ENCODE results near the gene HOXA3.

The HOXA3 gene

DNA sequence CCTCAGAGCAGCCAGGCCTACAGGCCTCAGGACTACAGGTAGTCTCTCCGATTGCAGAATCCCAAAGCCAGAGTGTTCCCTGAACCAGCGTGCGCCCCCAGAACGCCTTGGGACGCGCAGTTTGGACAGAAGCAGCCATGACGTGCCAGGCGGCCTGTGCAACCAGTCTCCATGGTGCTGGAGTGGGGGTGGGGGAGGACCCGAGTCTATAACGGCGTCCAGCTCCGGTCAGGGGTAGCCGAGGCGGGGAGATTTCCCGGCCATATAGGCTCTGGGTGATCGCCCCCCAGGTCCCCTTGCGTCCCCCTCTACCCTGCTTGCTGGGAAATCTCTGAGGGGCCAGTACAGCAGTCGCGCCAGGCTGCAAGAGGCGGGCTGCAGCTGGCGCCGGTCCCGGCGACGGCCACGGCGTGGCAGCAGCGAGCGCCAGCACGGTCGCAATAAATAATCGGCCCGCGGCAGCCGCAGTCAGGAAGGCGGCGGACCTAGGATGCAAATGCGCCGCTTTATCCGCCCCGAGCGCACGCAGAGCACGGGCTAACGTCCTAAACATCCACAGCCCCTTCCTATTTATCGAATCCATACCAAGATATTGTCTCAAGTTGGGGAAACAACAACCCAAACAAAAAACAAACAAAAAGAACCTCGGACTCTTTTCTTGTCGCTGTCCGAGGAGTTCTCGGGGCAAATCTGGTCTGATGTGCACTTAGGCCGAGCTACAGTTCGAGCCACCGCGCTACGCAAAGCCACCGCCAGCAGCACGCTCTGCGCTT is 1.6 kb downstream of the HOXA3 start:
- in situ Hi-C loops (cut with HindIII; ENCODE audit: low sequenced_read_pairs) = loop anchor here (25.0 kb wide), 1 partner anchor 988 kb away; the partner anchor contains the start of gene NFE2L3
- DNase-seq (ENCODE audit: low read depth) = no peak
- no peak overlapping the region for H3K4me3 ChIP-seq (ENCODE audit: low read depth, low read length)
- TF ChIP-seq, protein P1, sequence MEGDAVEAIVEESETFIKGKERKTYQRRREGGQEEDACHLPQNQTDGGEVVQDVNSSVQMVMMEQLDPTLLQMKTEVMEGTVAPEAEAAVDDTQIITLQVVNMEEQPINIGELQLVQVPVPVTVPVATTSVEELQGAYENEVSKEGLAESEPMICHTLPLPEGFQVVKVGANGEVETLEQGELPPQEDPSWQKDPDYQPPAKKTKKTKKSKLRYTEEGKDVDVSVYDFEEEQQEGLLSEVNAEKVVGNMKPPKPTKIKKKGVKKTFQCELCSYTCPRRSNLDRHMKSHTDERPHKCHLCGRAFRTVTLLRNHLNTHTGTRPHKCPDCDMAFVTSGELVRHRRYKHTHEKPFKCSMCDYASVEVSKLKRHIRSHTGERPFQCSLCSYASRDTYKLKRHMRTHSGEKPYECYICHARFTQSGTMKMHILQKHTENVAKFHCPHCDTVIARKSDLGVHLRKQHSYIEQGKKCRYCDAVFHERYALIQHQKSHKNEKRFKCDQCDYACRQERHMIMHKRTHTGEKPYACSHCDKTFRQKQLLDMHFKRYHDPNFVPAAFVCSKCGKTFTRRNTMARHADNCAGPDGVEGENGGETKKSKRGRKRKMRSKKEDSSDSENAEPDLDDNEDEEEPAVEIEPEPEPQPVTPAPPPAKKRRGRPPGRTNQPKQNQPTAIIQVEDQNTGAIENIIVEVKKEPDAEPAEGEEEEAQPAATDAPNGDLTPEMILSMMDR (IDR thresholded peaks at IDR 0.05; ENCODE audit: low read depth, low read length, missing control alignments) = peak; percentile 80

DNA sequence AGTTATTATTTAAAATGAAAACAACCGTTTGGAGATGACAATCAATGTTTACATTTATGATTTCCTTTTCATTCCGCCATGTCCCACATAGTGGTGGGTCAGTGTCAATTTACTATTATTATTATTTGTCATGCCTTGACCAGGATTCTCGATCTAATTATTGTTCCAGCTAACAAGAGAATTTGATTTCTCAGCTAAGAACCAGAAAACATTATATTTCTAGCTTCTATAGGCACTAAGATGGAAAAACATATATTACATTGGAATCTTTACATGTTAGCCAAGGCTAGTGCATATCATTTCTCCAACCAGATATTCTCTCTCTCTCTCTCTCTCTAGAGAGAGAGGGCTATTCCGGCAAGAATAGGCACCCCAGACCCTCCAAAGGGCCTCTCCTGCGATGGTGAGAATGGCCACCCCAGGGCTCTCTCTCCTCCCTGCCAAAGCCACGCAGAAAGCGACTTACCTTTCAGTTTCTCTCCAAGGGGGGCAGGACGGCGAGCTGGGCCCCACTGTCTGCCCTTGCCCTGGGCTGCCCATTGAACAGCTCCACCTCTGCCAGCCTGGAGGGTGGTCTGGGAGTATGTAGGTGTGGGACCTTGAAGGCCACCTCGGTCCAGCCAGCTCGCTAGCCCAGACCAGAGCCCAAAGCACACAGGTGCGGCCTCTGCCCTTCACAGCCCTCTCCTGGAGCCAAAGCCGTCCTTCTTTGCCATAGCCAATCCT is 2.4 kb downstream of the HOXA3 start:
- DNase-seq (ENCODE audit: low read depth) = no peak
- in situ Hi-C loops (cut with HindIII; ENCODE audit: low sequenced_read_pairs) = loop anchor here (25.0 kb wide), 1 partner anchor 988 kb away; the partner anchor contains the start of gene NFE2L3
- TF ChIP-seq, protein P1 (IDR thresholded peaks at IDR 0.05; ENCODE audit: low read depth, low read length, missing control alignments) = no peak
- no peak overlapping the region for H3K4me3 ChIP-seq (ENCODE audit: low read depth, low read length)

DNA sequence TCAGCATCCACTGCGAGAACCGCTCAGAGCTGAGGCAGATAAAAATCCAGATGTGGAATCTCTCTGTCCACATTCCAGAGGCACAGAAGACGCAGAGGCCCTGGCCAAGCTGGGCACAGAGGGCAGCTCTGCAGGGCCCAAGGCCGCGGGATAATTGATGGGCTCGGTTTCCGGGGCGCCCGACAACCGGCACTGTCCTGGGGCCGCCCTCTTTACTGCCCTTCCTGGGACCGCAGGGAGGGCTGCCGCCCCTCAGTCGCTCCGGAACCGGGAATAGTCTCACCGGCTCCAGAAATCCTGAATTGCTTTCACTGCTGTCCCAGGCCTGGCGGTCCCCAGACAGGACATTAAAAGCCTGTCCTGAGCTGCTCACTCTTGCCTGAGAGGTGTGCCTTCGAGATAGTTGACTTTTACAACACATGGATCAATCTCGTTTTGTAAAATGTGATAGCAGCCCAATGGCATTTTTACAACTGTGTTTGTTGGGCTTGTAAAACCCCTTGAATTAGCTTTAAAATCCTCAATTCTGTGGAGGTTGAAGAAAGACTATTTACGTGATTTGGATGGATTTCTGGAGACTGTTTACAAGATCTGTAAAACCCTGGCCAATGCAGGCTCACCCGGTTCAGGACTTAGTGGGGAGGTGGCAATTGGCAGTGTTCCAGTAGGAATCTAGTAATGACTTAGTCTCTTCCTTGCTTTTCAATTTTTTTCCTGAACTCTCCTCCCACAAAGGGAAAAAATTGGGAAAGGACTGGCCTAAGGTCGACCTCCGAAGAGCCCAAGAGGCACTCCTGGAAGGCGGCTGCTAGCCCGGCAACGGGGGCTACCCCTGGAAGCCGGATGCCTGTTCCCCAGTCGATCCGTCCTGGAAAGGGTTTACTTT is 3.4 kb downstream of the HOXA3 start:
- no peak for DNase-seq (ENCODE audit: low read depth)
- TF ChIP-seq, protein P1 (IDR thresholded peaks at IDR 0.05; ENCODE audit: low read depth, low read length, missing control alignments) = no peak
- in situ Hi-C loops (cut with HindIII; ENCODE audit: low sequenced_read_pairs) = no loop called here
- H3K4me3 ChIP-seq (ENCODE audit: low read depth, low read length) = no peak overlapping the region

DNA sequence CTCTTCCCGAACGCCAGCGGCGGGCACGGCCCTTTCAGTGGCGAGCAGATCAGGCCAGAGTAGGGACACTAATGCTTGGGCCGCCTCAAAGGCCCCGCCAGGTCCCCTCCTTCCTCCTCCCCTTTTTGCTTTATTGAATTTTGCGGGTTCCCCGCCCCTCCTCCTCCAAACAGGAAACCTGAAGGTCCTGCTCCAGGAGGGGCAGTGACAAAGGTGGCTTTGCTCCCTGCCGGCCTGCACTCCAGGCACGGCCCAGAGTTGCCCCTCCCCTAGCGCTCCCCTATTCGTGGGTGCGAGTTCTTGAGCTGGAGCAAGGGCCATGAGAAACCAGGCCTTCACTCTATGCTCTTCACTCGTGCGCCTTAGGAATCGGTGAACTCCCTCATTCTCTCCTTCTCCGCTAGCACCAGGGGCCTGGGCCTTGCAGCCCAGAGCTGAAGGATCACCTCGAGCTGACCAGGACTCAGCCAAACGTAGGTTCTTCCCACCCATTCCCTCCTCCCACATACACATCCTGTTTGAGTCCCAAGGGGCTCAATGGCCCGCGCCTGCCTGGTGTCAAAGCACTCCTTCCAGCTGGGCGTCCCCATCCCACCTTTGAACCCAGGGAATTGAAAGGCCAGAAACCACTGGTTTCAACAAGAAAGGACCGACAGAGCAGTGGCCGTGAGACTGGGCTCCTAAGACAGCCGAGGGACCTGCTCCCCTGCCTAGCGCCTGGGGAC is 4.2 kb downstream of the HOXA3 start:
- TF ChIP-seq, protein P1 (IDR thresholded peaks at IDR 0.05; ENCODE audit: low read depth, low read length, missing control alignments) = no peak
- no peak overlapping the region for H3K4me3 ChIP-seq (ENCODE audit: low read depth, low read length)
- DNase-seq (ENCODE audit: low read depth) = no peak
- in situ Hi-C loops (cut with HindIII; ENCODE audit: low sequenced_read_pairs) = no loop called here

DNA sequence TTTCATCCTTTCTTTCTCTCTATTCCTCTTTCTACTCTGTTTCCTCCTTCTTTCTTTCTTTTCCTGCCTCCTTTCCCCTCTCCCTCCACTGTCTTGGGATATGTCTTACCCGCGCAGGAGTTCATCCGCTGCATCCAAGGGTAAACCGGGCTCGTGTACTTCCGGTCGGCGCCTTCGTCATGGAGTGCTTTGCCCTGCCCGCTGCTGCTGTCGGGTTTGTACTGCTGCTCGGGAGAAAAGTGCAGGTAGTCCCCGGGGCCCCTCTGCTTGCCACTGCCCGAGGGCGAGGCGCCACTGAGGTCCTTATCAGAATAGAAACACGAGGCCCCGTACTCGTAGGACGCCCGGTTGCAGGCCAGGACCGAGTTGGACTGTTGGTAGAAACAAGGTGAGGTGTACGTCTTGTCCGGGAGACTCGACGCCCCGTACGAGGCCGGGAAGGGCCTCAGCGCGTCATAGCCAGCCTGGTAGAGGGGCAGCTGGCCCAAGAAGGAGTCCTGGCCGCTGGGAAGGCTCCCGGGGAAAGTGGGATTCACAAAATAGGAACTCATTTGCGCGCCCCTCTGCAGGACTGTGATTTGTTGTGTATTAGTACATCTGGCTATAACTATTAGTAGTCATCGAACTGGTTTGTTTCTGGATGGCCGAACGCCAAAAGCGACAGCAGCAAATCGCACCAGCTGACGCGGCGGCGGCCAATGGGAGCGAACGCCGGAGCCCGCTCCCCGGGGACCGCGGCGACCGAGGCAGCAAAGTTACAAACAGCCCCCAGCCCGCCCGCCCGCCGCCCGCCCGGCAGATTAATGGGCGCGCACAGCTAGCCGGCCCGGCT is 5.0 kb downstream of the HOXA3 start, which contains the start of gene HOXA6:
TSS of gene HOXA6 (minus strand) at position 576 of the 832 bp plus-strand sequence. CDS start at position 551, 25 bp downstream.
- DNase-seq (ENCODE audit: low read depth) = no peak

More for the DNA sequence above, 5.0 kb downstream of the HOXA3 start, which contains the start of gene HOXA6:
- in situ Hi-C loops (cut with HindIII; ENCODE audit: low sequenced_read_pairs) = no loop called here
- no peak within 1 kb of the TSS for H3K4me3 ChIP-seq (ENCODE audit: low read depth, low read length)
- TF ChIP-seq, protein P1 (IDR thresholded peaks at IDR 0.05; ENCODE audit: low read depth, low read length, missing control alignments) = no peak
